ENCODE data around the gene SKIDA1.

SKIDA1 gene

GRCh38 chr10:21534280-21534586, 8.8 kb upstream of the SKIDA1 start:
- peaks cover 39% of the 10 kb centered on the region for H3K36me3 ChIP-seq (ENCODE audit: control insufficient read depth, low read length)
- H3K4me3 ChIP-seq (ENCODE audit: low read length), result peak overlapping the region; percentile 73
- peaks cover 5% of the 10 kb centered on the region; the same call in 1 of the 2 replicates for H4K20me1 ChIP-seq (ENCODE audit: control insufficient read depth, insufficient read depth, low read depth, low read length)
- H3K27me3 ChIP-seq (ENCODE audit: control insufficient read depth, low read length), result no peaks in the 10 kb centered on the region
- no peaks in the 10 kb centered on the region for H3K9me2 ChIP-seq (replicated peaks; ENCODE audit: control insufficient read depth, low read length)
- H3K4me1 ChIP-seq (ENCODE audit: control insufficient read depth, low read length), result peaks cover 41% of the 10 kb centered on the region
- peak overlapping the region; percentile 43 for H3K27ac ChIP-seq (ENCODE audit: low read depth, low read length)
- peaks cover 42% of the 10 kb centered on the region for H3K79me2 ChIP-seq (ENCODE audit: control insufficient read depth, low read length)
- H3F3A ChIP-seq (ENCODE audit: control insufficient read depth, insufficient read depth), result peaks cover 24% of the 10 kb centered on the region
- no peaks in the 10 kb centered on the region for H3K9me3 ChIP-seq (ENCODE audit: control insufficient read depth, insufficient read depth, low read length)
- peak overlapping the region; percentile 82 for H3K4me2 ChIP-seq (ENCODE audit: low read length)
- no peak for TF ChIP-seq CTCF (IDR thresholded peaks at IDR 0.05; ENCODE audit: low read depth, low read length, poor library complexity, severe bottlenecking)
- no peak for TF ChIP-seq EZH2phosphoT487 (IDR thresholded peaks at IDR 0.05; ENCODE audit: borderline replicate concordance, low read length)

- Histone ChIP-seq H3F3A (ENCODE audit: control insufficient read depth, insufficient read depth) (peaks cover 29% of the 10 kb centered on the region), H4K20me1 (ENCODE audit: control insufficient read depth, insufficient read depth, low read depth, low read length) (peaks cover 5% of the 10 kb centered on the region; the same call in 1 of the 2 replicates), H3K4me3 (ENCODE audit: low read length) (peak within 1 kb of the TSS; percentile 76), H3K4me1 (ENCODE audit: control insufficient read depth, low read length) (peaks cover 46% of the 10 kb centered on the region), H3K4me2 (ENCODE audit: low read length) (peak within 1 kb of the TSS; percentile 82), H3K36me3 (ENCODE audit: control insufficient read depth, low read length) (peaks cover 34% of the 10 kb centered on the region), H3K79me2 (ENCODE audit: control insufficient read depth, low read length) (peaks cover 38% of the 10 kb centered on the region), H3K9me2 (replicated peaks; ENCODE audit: control insufficient read depth, low read length) (no peaks in the 10 kb centered on the region), H3K9me3 (ENCODE audit: control insufficient read depth, insufficient read depth, low read length) (no peaks in the 10 kb centered on the region), H3K27me3 (ENCODE audit: control insufficient read depth, low read length) (no peaks in the 10 kb centered on the region), H3K27ac (ENCODE audit: low read depth, low read length) (peak within 1 kb of the TSS; percentile 60)
- TF ChIP-seq EZH2phosphoT487 (IDR thresholded peaks at IDR 0.05; ENCODE audit: borderline replicate concordance, low read length) (no peak), CTCF (IDR thresholded peaks at IDR 0.05; ENCODE audit: low read depth, low read length, poor library complexity, severe bottlenecking) (no peak)
Measured at GRCh38 chr10:21533467-21534279, 8.2 kb upstream of the SKIDA1 start, which contains the start of gene MLLT10. Gene MLLT10, plus strand, starts transcription at chr10:21534232. Its CDS starts 413 bp downstream, at chr10:21534645.

GRCh38 chr10:21532694-21533466, 7.4 kb upstream of the SKIDA1 start:
- peaks cover 37% of the 10 kb centered on the region for H3F3A ChIP-seq (ENCODE audit: control insufficient read depth, insufficient read depth)
- H4K20me1 ChIP-seq (ENCODE audit: control insufficient read depth, insufficient read depth, low read depth, low read length), result peaks cover 5% of the 10 kb centered on the region; the same call in 1 of the 2 replicates
- peaks cover 26% of the 10 kb centered on the region for H3K36me3 ChIP-seq (ENCODE audit: control insufficient read depth, low read length)
- peak overlapping the region; percentile 63 for H3K4me2 ChIP-seq (ENCODE audit: low read length)
- H3K27me3 ChIP-seq (ENCODE audit: control insufficient read depth, low read length), result no peaks in the 10 kb centered on the region
- no peak for TF ChIP-seq CTCF (IDR thresholded peaks at IDR 0.05; ENCODE audit: low read depth, low read length, poor library complexity, severe bottlenecking)
- no peak for TF ChIP-seq EZH2phosphoT487 (IDR thresholded peaks at IDR 0.05; ENCODE audit: borderline replicate concordance, low read length)
- H3K9me2 ChIP-seq (replicated peaks; ENCODE audit: control insufficient read depth, low read length), result no peaks in the 10 kb centered on the region
- H3K4me1 ChIP-seq (ENCODE audit: control insufficient read depth, low read length), result peaks cover 54% of the 10 kb centered on the region
- peak overlapping the region; percentile 60 for H3K27ac ChIP-seq (ENCODE audit: low read depth, low read length)
- peaks cover 34% of the 10 kb centered on the region for H3K79me2 ChIP-seq (ENCODE audit: control insufficient read depth, low read length)
- H3K9me3 ChIP-seq (ENCODE audit: control insufficient read depth, insufficient read depth, low read length), result no peaks in the 10 kb centered on the region
- peak overlapping the region; percentile 68 for H3K4me3 ChIP-seq (ENCODE audit: low read length)
